IPS DF 6.9 (cell line): ENCODE data around the gene CCNY.

ENCODE experiments used
- DNase-seq: peaks from one replicate; pipeline ENCODE4 v3.0.0-alpha.2; 2013; ENCODE audit warnings: low read depth, low spot score
- H3K27ac ChIP-seq: one replicate; pipeline ENCODE4 v1.5.1; 2013; ENCODE audit warnings: low read length, control low read depth
- H3K27me3 ChIP-seq: 2 replicates; pipeline ENCODE4 v1.6.1; 2013; ENCODE audit warnings: mild to moderate bottlenecking, low read length; ENCODE audit not compliant: control insufficient read depth, insufficient read depth
- H3K36me3 ChIP-seq: 2 replicates; pipeline ENCODE4 v1.6.1; 2013; ENCODE audit warnings: low read length; ENCODE audit not compliant: control insufficient read depth, insufficient read depth
- H3K4me1 ChIP-seq: 2 replicates; pipeline ENCODE4 v1.6.1; 2013; ENCODE audit warnings: low read length; ENCODE audit not compliant: control insufficient read depth, insufficient read depth
- H3K4me3 ChIP-seq: 2 replicates; pipeline ENCODE4 v1.5.1; 2013; ENCODE audit warnings: mild to moderate bottlenecking, low read length
- H3K9me3 ChIP-seq: 2 replicates; pipeline ENCODE4 v1.6.1; 2013; ENCODE audit warnings: low read length, inconsistent platforms; ENCODE audit not compliant: control insufficient read depth, insufficient read depth
- WGBS: extraction: QIAGEN DNeasy Blood & Tissue Kit; methylation state at CpG from one replicate; pipeline ENCODE4 v1.1.7; 2013; ENCODE audit warnings: mixed read lengths, missing lambda C conversion rate; ENCODE audit not compliant: insufficient read length, insufficient coverage; 5-methylcytosine and 5-hydroxymethylcytosine counted together

The CCNY gene

GRCh38 chr10:35498693-35499092 is 162.4 kb downstream of the CCNY start:
- DNase-seq, result no peak
- no peak overlapping the region for H3K4me3 ChIP-seq
- no CpG with 5 or more reads among the region's 5 CpGs for WGBS

GRCh38 chr10:35501923-35502322 is 165.6 kb downstream of the CCNY start:
- H3K36me3 ChIP-seq, result no peaks in the 10 kb centered on the region
- no peak for DNase-seq
- no peak overlapping the region for H3K4me3 ChIP-seq
- no peak overlapping the region for H3K27ac ChIP-seq
- no peaks in the 10 kb centered on the region for H3K9me3 ChIP-seq
- H3K4me1 ChIP-seq, result peaks cover 2% of the 10 kb centered on the region; the same call in 1 of the 2 replicates
- WGBS, result no CpG with 5 or more reads among the region's 2 CpGs
- no peaks in the 10 kb centered on the region for H3K27me3 ChIP-seq

More at GRCh38 chr10:35498693-35499092, 162.4 kb downstream of the CCNY start:
- H3K9me3 ChIP-seq, result no peaks in the 10 kb centered on the region
- H3K4me1 ChIP-seq, result peaks cover 4% of the 10 kb centered on the region; the same call in 1 of the 2 replicates
- no peaks in the 10 kb centered on the region for H3K27me3 ChIP-seq
- no peaks in the 10 kb centered on the region for H3K36me3 ChIP-seq
- no peak overlapping the region for H3K27ac ChIP-seq

GRCh38 chr10:35502692-35503091 is 166.4 kb downstream of the CCNY start:
- no peak overlapping the region for H3K27ac ChIP-seq
- H3K4me1 ChIP-seq, result peaks cover 2% of the 10 kb centered on the region; the same call in 1 of the 2 replicates
- WGBS, result no CpG with 5 or more reads among the region's 4 CpGs
- H3K4me3 ChIP-seq, result no peak overlapping the region
- no peaks in the 10 kb centered on the region for H3K36me3 ChIP-seq
- no peaks in the 10 kb centered on the region for H3K27me3 ChIP-seq
- no peak for DNase-seq
- H3K9me3 ChIP-seq, result no peaks in the 10 kb centered on the region

GRCh38 chr10:35503578-35503977 is 167.3 kb downstream of the CCNY start:
- Histone ChIP-seq H3K36me3 (no peaks in the 10 kb centered on the region), H3K9me3 (no peaks in the 10 kb centered on the region), H3K27ac (no peak overlapping the region), H3K27me3 (no peaks in the 10 kb centered on the region), H3K4me1 (peaks cover 2% of the 10 kb centered on the region; the same call in 1 of the 2 replicates), H3K4me3 (no peak overlapping the region)
- no CpG with 5 or more reads among the region's 5 CpGs for WGBS
- no peak for DNase-seq

- Histone ChIP-seq H3K27ac (no peak overlapping the region), H3K27me3 (no peaks in the 10 kb centered on the region), H3K36me3 (no peaks in the 10 kb centered on the region), H3K4me3 (no peak overlapping the region), H3K9me3 (no peaks in the 10 kb centered on the region), H3K4me1 (peaks cover 2% of the 10 kb centered on the region; the same call in 1 of the 2 replicates)
- no CpG with 5 or more reads among the region's 1 CpG for WGBS
- no peak for DNase-seq
These were observed 167.8 kb downstream of the CCNY start for GRCh38 chr10:35504132-35504531.

- Histone ChIP-seq H3K9me3 (no peaks in the 10 kb centered on the region), H3K27ac (no peak overlapping the region), H3K4me3 (no peak overlapping the region), H3K36me3 (no peaks in the 10 kb centered on the region), H3K27me3 (no peaks in the 10 kb centered on the region), H3K4me1 (peaks cover 2% of the 10 kb centered on the region; the same call in 1 of the 2 replicates)
- DNase-seq, result no peak
- WGBS, result no CpG with 5 or more reads among the region's 3 CpGs
These were observed 169.0 kb downstream of the CCNY start for GRCh38 chr10:35505241-35505873.

GRCh38 chr10:35506741-35507140 is 170.4 kb downstream of the CCNY start:
- no peak for DNase-seq
- Histone ChIP-seq H3K36me3 (no peaks in the 10 kb centered on the region), H3K4me1 (peaks cover 2% of the 10 kb centered on the region; the same call in 1 of the 2 replicates), H3K27me3 (no peaks in the 10 kb centered on the region), H3K27ac (no peak overlapping the region), H3K4me3 (no peak overlapping the region), H3K9me3 (no peaks in the 10 kb centered on the region)

GRCh38 chr10:35507519-35508109 is 171.3 kb downstream of the CCNY start:
- no peaks in the 10 kb centered on the region for H3K9me3 ChIP-seq
- H3K27me3 ChIP-seq, result no peaks in the 10 kb centered on the region
- no CpG with 5 or more reads among the region's 8 CpGs for WGBS
- DNase-seq, result no peak
- H3K36me3 ChIP-seq, result no peaks in the 10 kb centered on the region
- no peak overlapping the region for H3K4me3 ChIP-seq
- no peak overlapping the region for H3K27ac ChIP-seq
- peaks cover 2% of the 10 kb centered on the region; the same call in 1 of the 2 replicates for H3K4me1 ChIP-seq

GRCh38 chr10:35508647-35509046 is 172.3 kb downstream of the CCNY start:
- WGBS, result no CpG with 5 or more reads among the region's 1 CpG
- H3K27ac ChIP-seq, result no peak overlapping the region
- H3K4me3 ChIP-seq, result no peak overlapping the region
- no peak for DNase-seq
- no peaks in the 10 kb centered on the region for H3K4me1 ChIP-seq
- H3K9me3 ChIP-seq, result no peaks in the 10 kb centered on the region
- H3K27me3 ChIP-seq, result no peaks in the 10 kb centered on the region
- H3K36me3 ChIP-seq, result no peaks in the 10 kb centered on the region

- Histone ChIP-seq H3K27me3 (no peaks in the 10 kb centered on the region), H3K9me3 (no peaks in the 10 kb centered on the region), H3K36me3 (no peaks in the 10 kb centered on the region), H3K27ac (no peak overlapping the region), H3K4me3 (no peak overlapping the region), H3K4me1 (no peaks in the 10 kb centered on the region)
- no peak for DNase-seq
- no CpG with 5 or more reads among the region's 8 CpGs for WGBS
These were observed 174.6 kb downstream of the CCNY start for GRCh38 chr10:35510891-35511290.

- Histone ChIP-seq H3K4me1 (no peaks in the 10 kb centered on the region), H3K36me3 (no peaks in the 10 kb centered on the region), H3K27me3 (no peaks in the 10 kb centered on the region), H3K4me3 (no peak overlapping the region), H3K27ac (no peak overlapping the region), H3K9me3 (no peaks in the 10 kb centered on the region)
- WGBS, result no CpG with 5 or more reads among the region's 8 CpGs
- DNase-seq, result no peak
These were observed 175.3 kb downstream of the CCNY start for GRCh38 chr10:35511647-35512046.
